Endometrial microvascular endothelial cells (primary cell): ENCODE results near the gene ALPP. TPM values are rescaled to one million over a fixed set of nuclear protein-coding genes. Genes with fewer than 3 reads are reported as not detected.
"Not testable (repeated sequence)": the region's sequence is repeated elsewhere in the genome, so short reads cannot be mapped to it uniquely, and the experiment has no call there.

Experiments
- in situ Hi-C: cut with HindIII; loops from 2 replicates; pipeline ENCODE4 v1.10.0; 2017; ENCODE audit warnings: low sequenced_read_pairs, low pct_unique_long_range_greater_than_20kb; ENCODE audit errors: inconsistent ontology term
- total RNA-seq: library from RNA; depleted of rRNA; stranded (reverse); fragments of >200 nt; gene quantifications from one replicate; pipeline ENCODE4 v1.2.3, GENCODE V29; 2015; ENCODE audit errors: inconsistent ontology term

The ALPP gene
- total RNA-seq, 1 donor from 2014 or later: not detected

GRCh38 chr2:232415736-232416520, 37.4 kb downstream of the ALPP start:
- in situ Hi-C loops: no loop called here

GRCh38 chr2:232416521-232417470, 38.2 kb downstream of the ALPP start:
- in situ Hi-C loops: no loop called here

- in situ Hi-C loops: no loop called here
Measured at GRCh38 chr2:232417489-232417888, 38.9 kb downstream of the ALPP start.

GRCh38 chr2:232418056-232418455, 39.5 kb downstream of the ALPP start:
- in situ Hi-C loops: no loop called here

- in situ Hi-C loops: no loop called here
Measured at GRCh38 chr2:232418466-232419244, 40.1 kb downstream of the ALPP start.

- in situ Hi-C loops: no loop called here
Measured at GRCh38 chr2:232419245-232420072, 40.9 kb downstream of the ALPP start.

- in situ Hi-C loops: no loop called here
Measured at GRCh38 chr2:232420073-232420454, 41.5 kb downstream of the ALPP start.

- in situ Hi-C loops: no loop called here
Measured at GRCh38 chr2:232420463-232421188, 42.1 kb downstream of the ALPP start.

GRCh38 chr2:232421189-232421785, 42.7 kb downstream of the ALPP start:
- in situ Hi-C loops: no loop called here

GRCh38 chr2:232422051-232422450, 43.5 kb downstream of the ALPP start:
- in situ Hi-C loops: no loop called here

- in situ Hi-C loops: not testable (repeated sequence)
Measured at GRCh38 chr2:232422996-232423395, 44.4 kb downstream of the ALPP start.

- in situ Hi-C loops: not testable (repeated sequence)
Measured at GRCh38 chr2:232423407-232423806, 44.9 kb downstream of the ALPP start.

GRCh38 chr2:232431705-232432590, 53.4 kb downstream of the ALPP start:
- in situ Hi-C loops: no loop called here
